Smooth muscle cell (in vitro differentiated cells): Measurements from ENCODE around the gene WDPCP. TPM values are rescaled to one million over a fixed set of nuclear protein-coding genes. Genes with fewer than 3 reads are reported as not detected.

Experiments used
- DNase-seq: peaks from one replicate; lab custom pipeline; 2025; ENCODE audit not compliant: unreplicated experiment; lab: John Stamatoyannopoulos, UW
- H2AFZ ChIP-seq: fragments of 200-600 bp; sonication (generic); 2 replicates; pipeline ENCODE4 v1.6.0; 2016; ENCODE audit warnings: antibody characterized with exemption, low read depth, mild to moderate bottlenecking
- H3F3A ChIP-seq: fragments of 200-600 bp; sonication (generic); 2 replicates; pipeline ENCODE4 v1.6.0; 2017; ENCODE audit warnings: antibody characterized with exemption, low read depth
- H3K27ac ChIP-seq: fragments of 200-600 bp; sonication (generic); 2 replicates; pipeline ENCODE4 v1.5.1; 2016; ENCODE audit warnings: low read depth, mild to moderate bottlenecking
- H3K27me3 ChIP-seq: fragments of 200-600 bp; sonication (generic); 2 replicates; pipeline ENCODE4 v1.6.1; 2016; ENCODE audit warnings: low read depth, mild to moderate bottlenecking
- H3K36me3 ChIP-seq: fragments of 200-600 bp; sonication (generic); 2 replicates; pipeline ENCODE4 v1.5.1; 2016; ENCODE audit warnings: low read depth
- H3K4me1 ChIP-seq: fragments of 200-600 bp; sonication (generic); 2 replicates; pipeline ENCODE4 v1.5.1; 2016; ENCODE audit warnings: low read depth
- H3K4me2 ChIP-seq: fragments of 200-600 bp; sonication (generic); 2 replicates; pipeline ENCODE4 v1.6.0; 2016; ENCODE audit warnings: mild to moderate bottlenecking
- H3K4me3 ChIP-seq: fragments of 200-600 bp; sonication (generic); 2 replicates; pipeline ENCODE4 v1.5.1; 2016; ENCODE audit warnings: mild to moderate bottlenecking
- H3K79me2 ChIP-seq: fragments of 200-600 bp; sonication (generic); 2 replicates; pipeline ENCODE4 v1.6.0; 2016; ENCODE audit warnings: low read depth, mild to moderate bottlenecking
- H3K9ac ChIP-seq: fragments of 200-600 bp; sonication (generic); 2 replicates; pipeline ENCODE4 v1.6.0; 2016; ENCODE audit warnings: low read depth
- H3K9me3 ChIP-seq: fragments of 200-600 bp; sonication (generic); replicated peaks from 2 replicates; pipeline ENCODE4 v1.5.1; 2016; ENCODE audit warnings: low read depth
- H4K20me1 ChIP-seq: fragments of 200-600 bp; sonication (generic); 2 replicates; pipeline ENCODE4 v1.6.0; 2016; ENCODE audit warnings: low read depth
- WGBS: methylation state at CpG from one replicate; pipeline ENCODE4 v1.1.7; 2016; ENCODE audit warnings: low lambda C conversion rate; 5-methylcytosine and 5-hydroxymethylcytosine counted together
- polyA plus RNA-seq: library from polyadenylated mRNA; unstranded; fragments of >200 nt; fragmentation: Nextera tagmentation; extraction: Ambion mirVana; gene quantifications from 2 replicates; pipeline ENCODE4 v1.2.1, GENCODE V29; 2016
- total RNA-seq: library from RNA; depleted of rRNA; stranded (reverse); fragments of >200 nt; gene quantifications from 2 replicates; pipeline ENCODE4 v1.2.3, GENCODE V29; 2014
- TF ChIP-seq, protein P1 (sequence below): fragments of 200-600 bp; sonication (generic); IDR thresholded peaks from 2 replicates; pipeline ENCODE4 v1.5.1; 2017; ENCODE audit warnings: borderline replicate concordance, mild to moderate bottlenecking, antibody characterized with exemption; ENCODE audit not compliant: insufficient read depth, poor library complexity, severe bottlenecking

Gene WDPCP
- total and polyA plus RNA-seq, 2 experiments from 2014 or later, result 7.5 to 8.1 TPM

DNA sequence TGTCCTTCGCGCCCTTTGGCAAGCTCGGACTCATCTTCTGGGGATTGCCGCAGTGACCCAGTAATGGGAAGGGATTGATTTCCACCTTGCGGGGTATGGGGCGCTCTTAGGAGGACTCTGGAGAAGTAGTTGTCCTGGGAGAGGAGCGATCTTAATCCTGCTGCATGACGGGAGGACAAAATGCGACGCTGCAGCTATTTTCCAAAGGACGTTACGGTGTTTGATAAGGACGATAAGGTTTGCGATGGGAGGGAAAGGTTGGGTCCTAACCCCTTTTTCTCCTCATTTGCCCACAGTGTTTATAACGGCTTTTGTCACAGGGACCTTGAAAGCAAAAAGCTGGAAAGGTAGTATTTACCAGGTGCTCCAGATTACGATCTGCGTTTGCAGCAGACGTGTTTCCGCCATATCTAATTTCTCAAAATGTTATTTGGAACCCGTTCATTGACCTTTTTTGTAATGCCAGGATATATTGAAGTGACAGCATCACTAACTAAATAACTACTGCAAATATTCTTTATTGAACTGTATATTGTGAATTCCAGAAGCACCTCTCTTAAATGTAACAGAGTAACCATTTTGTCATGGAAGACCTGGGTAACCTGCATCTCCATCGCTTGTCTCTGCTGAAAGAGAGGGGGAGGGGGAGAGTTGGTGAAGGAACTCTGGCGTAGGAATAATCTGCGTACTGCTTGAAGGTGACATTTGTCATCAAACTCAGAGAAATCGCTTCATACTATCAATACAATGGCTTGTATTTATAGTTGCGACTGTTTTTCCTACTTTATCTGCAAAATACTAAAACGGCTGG lies 1.1 kb upstream of the WDPCP start:
- H4K20me1 ChIP-seq, result peaks cover 27% of the 10 kb centered on the region
- peaks cover 84% of the 10 kb centered on the region for H3K79me2 ChIP-seq
- peak overlapping the region; percentile 20 for H3K27ac ChIP-seq
- H3K36me3 ChIP-seq, result peaks cover 7% of the 10 kb centered on the region
- TF ChIP-seq, protein P1, sequence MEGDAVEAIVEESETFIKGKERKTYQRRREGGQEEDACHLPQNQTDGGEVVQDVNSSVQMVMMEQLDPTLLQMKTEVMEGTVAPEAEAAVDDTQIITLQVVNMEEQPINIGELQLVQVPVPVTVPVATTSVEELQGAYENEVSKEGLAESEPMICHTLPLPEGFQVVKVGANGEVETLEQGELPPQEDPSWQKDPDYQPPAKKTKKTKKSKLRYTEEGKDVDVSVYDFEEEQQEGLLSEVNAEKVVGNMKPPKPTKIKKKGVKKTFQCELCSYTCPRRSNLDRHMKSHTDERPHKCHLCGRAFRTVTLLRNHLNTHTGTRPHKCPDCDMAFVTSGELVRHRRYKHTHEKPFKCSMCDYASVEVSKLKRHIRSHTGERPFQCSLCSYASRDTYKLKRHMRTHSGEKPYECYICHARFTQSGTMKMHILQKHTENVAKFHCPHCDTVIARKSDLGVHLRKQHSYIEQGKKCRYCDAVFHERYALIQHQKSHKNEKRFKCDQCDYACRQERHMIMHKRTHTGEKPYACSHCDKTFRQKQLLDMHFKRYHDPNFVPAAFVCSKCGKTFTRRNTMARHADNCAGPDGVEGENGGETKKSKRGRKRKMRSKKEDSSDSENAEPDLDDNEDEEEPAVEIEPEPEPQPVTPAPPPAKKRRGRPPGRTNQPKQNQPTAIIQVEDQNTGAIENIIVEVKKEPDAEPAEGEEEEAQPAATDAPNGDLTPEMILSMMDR, result no peak
- peak overlapping the region; percentile 85 for H3K4me2 ChIP-seq
- no peaks in the 10 kb centered on the region for H3F3A ChIP-seq
- peak overlapping the region; percentile 64 for H2AFZ ChIP-seq
- H3K4me1 ChIP-seq, result peaks cover 19% of the 10 kb centered on the region
- H3K9ac ChIP-seq, result peak overlapping the region; percentile 8
- no peaks in the 10 kb centered on the region for H3K9me3 ChIP-seq
- H3K4me3 ChIP-seq, result peak overlapping the region; percentile 66
- no peak for DNase-seq
- no peaks in the 10 kb centered on the region for H3K27me3 ChIP-seq
- WGBS, result 5% methylated on average over 26 of the region's 26 CpGs

DNA sequence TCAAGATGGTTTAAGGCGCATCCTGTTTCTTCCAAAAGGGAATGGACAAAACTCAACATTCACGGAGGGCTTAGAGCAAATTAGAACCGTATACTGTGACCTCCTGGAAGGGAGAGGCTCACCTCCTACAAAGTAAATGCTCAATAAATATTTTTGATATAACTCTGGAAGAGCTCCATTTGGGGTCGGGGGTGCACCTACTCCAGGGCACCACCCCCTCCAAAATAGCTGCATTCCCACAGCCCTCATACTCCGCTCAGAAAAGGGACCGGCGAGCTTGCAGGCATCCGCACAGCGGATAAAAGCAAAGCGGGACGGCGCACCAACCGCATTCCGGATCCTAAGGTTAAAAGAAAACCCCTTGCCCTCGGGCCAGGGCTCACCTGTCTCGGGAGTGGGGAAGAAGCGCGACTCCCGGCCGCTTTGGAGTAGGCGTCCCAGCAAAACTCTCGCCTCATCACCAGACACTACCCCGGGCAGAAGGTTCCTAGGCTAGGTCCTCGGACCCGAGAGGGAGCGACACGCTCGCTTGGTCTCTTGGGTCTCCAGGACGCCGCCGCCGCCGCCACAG lies 378 bp downstream of the WDPCP start:
- peak overlapping the region; percentile 85 for H3K4me2 ChIP-seq
- no peaks in the 10 kb centered on the region for H3K36me3 ChIP-seq
- H3K9me3 ChIP-seq, result no peaks in the 10 kb centered on the region
- no peaks in the 10 kb centered on the region for H3K27me3 ChIP-seq
- H3F3A ChIP-seq, result no peaks in the 10 kb centered on the region
- WGBS, result 2% methylated on average over 33 of the region's 33 CpGs
- peak overlapping the region; percentile 57 for H3K9ac ChIP-seq
- peak overlapping the region; percentile 84 for H2AFZ ChIP-seq
- peaks cover 14% of the 10 kb centered on the region for H4K20me1 ChIP-seq
- H3K4me3 ChIP-seq, result peak overlapping the region; percentile 66
- peaks cover 82% of the 10 kb centered on the region for H3K79me2 ChIP-seq
- no peak for DNase-seq
- H3K27ac ChIP-seq, result peak overlapping the region; percentile 58
- peaks cover 19% of the 10 kb centered on the region for H3K4me1 ChIP-seq
- TF ChIP-seq, protein P1, result no peak

DNA sequence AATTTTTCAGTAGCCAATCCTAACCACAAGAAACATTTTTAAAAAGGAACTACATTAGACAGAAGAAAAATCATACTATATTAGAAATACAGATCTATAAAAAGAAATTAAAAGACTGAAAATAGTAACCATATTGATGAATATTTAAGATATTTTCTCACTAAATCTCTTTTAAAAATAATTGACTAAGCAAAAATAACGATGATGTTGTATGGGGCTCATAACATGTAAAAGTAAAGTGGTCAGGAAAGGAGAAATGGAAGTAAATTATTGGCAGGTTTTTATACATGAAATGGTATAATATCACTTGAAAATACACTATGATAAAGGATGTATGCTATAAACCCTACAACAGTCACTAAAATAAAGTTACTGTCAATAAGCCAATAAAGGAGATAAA lies 5.4 kb downstream of the WDPCP start:
- no peaks in the 10 kb centered on the region for H3K36me3 ChIP-seq
- peaks cover 72% of the 10 kb centered on the region for H3K79me2 ChIP-seq
- no peaks in the 10 kb centered on the region for H3K27me3 ChIP-seq
- no peak overlapping the region for H3K27ac ChIP-seq
- H2AFZ ChIP-seq, result no peak overlapping the region
- TF ChIP-seq, protein P1, result no peak
- H3K4me3 ChIP-seq, result no peak overlapping the region
- WGBS, result 98% methylated on average over 1 of the region's 1 CpG
- no peaks in the 10 kb centered on the region for H3F3A ChIP-seq
- DNase-seq, result no peak
- no peaks in the 10 kb centered on the region for H3K4me1 ChIP-seq
- H3K9ac ChIP-seq, result no peak overlapping the region
- H4K20me1 ChIP-seq, result peaks cover 3% of the 10 kb centered on the region
- H3K4me2 ChIP-seq, result no peak overlapping the region
- no peaks in the 10 kb centered on the region for H3K9me3 ChIP-seq
